ENCODE results near the gene PGAM1.

- no peak for TF ChIP-seq EZH2 (IDR thresholded peaks at IDR 0.05; ENCODE audit: insufficient read depth, low read length)
- TF ChIP-seq CTCF (IDR thresholded peaks at IDR 0.05; ENCODE audit: insufficient read depth, low read depth, low read length) = no peak
Measured at GRCh38 chr10:97456686-97457065, 30.7 kb downstream of the PGAM1 start.
